ENCODE measurements around the gene OR8B12.

Gene OR8B12

GRCh38 chr11:124543554-124543953 is at the start of gene OR8B12:
Gene OR8B12 (minus strand): TSS chr11:124543654. CDS start chr11:124543654, 0 bp downstream.
- DNase-seq (no peak), ATAC-seq (ENCODE audit: insufficient read depth, low read depth) (no peak)
- H3K79me2 ChIP-seq (ENCODE audit: insufficient read depth, low read length) = no peaks in the 10 kb centered on the region
- H3K4me3 ChIP-seq (ENCODE audit: low read depth in 1 of 2, low read length in 2 of 2) = no peak within 1 kb of the TSS
- H3K9me3 ChIP-seq (ENCODE audit: insufficient read depth, low read length, severe bottlenecking) = no peaks in the 10 kb centered on the region
- H3K9ac ChIP-seq (ENCODE audit: low read depth, low read length) = no peak within 1 kb of the TSS
- no peak within 1 kb of the TSS for H3K4me2 ChIP-seq (ENCODE audit: insufficient read depth, low read length)
- no peak for TF ChIP-seq EZH2 (IDR thresholded peaks at IDR 0.05; ENCODE audit: borderline replicate concordance, low read depth, low read length, severe bottlenecking)
- no peak for TF ChIP-seq CTCF (IDR thresholded peaks at IDR 0.05; ENCODE audit: borderline replicate concordance, extremely low read depth, low read length, poor library complexity, severe bottlenecking)
- no peaks in the 10 kb centered on the region for H4K20me1 ChIP-seq (ENCODE audit: insufficient read depth, low read length)
- H3K27me3 ChIP-seq (ENCODE audit: insufficient read depth, low read length, poor library complexity) = peaks cover 4% of the 10 kb centered on the region
- H2AFZ ChIP-seq (ENCODE audit: low read depth, low read length) = no peak within 1 kb of the TSS
- H3K27ac ChIP-seq (ENCODE audit: low read length) = no peak within 1 kb of the TSS
- no peaks in the 10 kb centered on the region for H3K36me3 ChIP-seq (ENCODE audit: insufficient read depth, low read length)
- no peaks in the 10 kb centered on the region for H3K4me1 ChIP-seq (ENCODE audit: insufficient read depth, low read length)

- ATAC-seq (ENCODE audit: insufficient read depth, low read depth) (no peak), DNase-seq (no peak)
- H3K9me3 ChIP-seq (ENCODE audit: insufficient read depth, low read length, severe bottlenecking) = no peaks in the 10 kb centered on the region
- H3K4me3 ChIP-seq (ENCODE audit: low read depth in 1 of 2, low read length in 2 of 2) = no peak overlapping the region
- TF ChIP-seq EZH2 (IDR thresholded peaks at IDR 0.05; ENCODE audit: borderline replicate concordance, low read depth, low read length, severe bottlenecking) = no peak
- TF ChIP-seq CTCF (IDR thresholded peaks at IDR 0.05; ENCODE audit: borderline replicate concordance, extremely low read depth, low read length, poor library complexity, severe bottlenecking) = no peak
- no peak overlapping the region for H3K9ac ChIP-seq (ENCODE audit: low read depth, low read length)
- H3K27me3 ChIP-seq (ENCODE audit: insufficient read depth, low read length, poor library complexity) = peaks cover 7% of the 10 kb centered on the region
- H3K36me3 ChIP-seq (ENCODE audit: insufficient read depth, low read length) = no peaks in the 10 kb centered on the region
- no peaks in the 10 kb centered on the region for H3K4me1 ChIP-seq (ENCODE audit: insufficient read depth, low read length)
- H3K79me2 ChIP-seq (ENCODE audit: insufficient read depth, low read length) = no peaks in the 10 kb centered on the region
- H3K27ac ChIP-seq (ENCODE audit: low read length) = no peak overlapping the region
- H2AFZ ChIP-seq (ENCODE audit: low read depth, low read length) = no peak overlapping the region
- no peak overlapping the region for H3K4me2 ChIP-seq (ENCODE audit: insufficient read depth, low read length)
- H4K20me1 ChIP-seq (ENCODE audit: insufficient read depth, low read length) = no peaks in the 10 kb centered on the region
Observed at GRCh38 chr11:124592627-124593026, 49.2 kb upstream of the OR8B12 start.

- Histone ChIP-seq H3K27me3 (ENCODE audit: insufficient read depth, low read length, poor library complexity) (peaks cover 7% of the 10 kb centered on the region), H2AFZ (ENCODE audit: low read depth, low read length) (no peak overlapping the region)
- ATAC-seq (ENCODE audit: insufficient read depth, low read depth) = no peak
Observed at GRCh38 chr11:124591430-124591829, 48.0 kb upstream of the OR8B12 start.

More at GRCh38 chr11:124591430-124591829, 48.0 kb upstream of the OR8B12 start:
- Histone ChIP-seq H3K9me3 (ENCODE audit: insufficient read depth, low read length, severe bottlenecking) (no peaks in the 10 kb centered on the region), H3K4me1 (ENCODE audit: insufficient read depth, low read length) (no peaks in the 10 kb centered on the region), H3K4me2 (ENCODE audit: insufficient read depth, low read length) (no peak overlapping the region), H3K36me3 (ENCODE audit: insufficient read depth, low read length) (no peaks in the 10 kb centered on the region), H3K4me3 (ENCODE audit: low read depth in 1 of 2, low read length in 2 of 2) (no peak overlapping the region), H4K20me1 (ENCODE audit: insufficient read depth, low read length) (no peaks in the 10 kb centered on the region), H3K9ac (ENCODE audit: low read depth, low read length) (no peak overlapping the region), H3K79me2 (ENCODE audit: insufficient read depth, low read length) (no peaks in the 10 kb centered on the region), H3K27ac (ENCODE audit: low read length) (no peak overlapping the region)
- no peak for DNase-seq
- no peak for TF ChIP-seq EZH2 (IDR thresholded peaks at IDR 0.05; ENCODE audit: borderline replicate concordance, low read depth, low read length, severe bottlenecking)
- no peak for TF ChIP-seq CTCF (IDR thresholded peaks at IDR 0.05; ENCODE audit: borderline replicate concordance, extremely low read depth, low read length, poor library complexity, severe bottlenecking)
